GM12873 (cell line): Measurements from ENCODE around the gene STON1.

Source experiments
- CTCF ChIP-seq: IDR thresholded peaks from 2 replicates; pipeline ENCODE4 v1.5.1; 2012; ENCODE audit warnings: low read depth, mild to moderate bottlenecking, moderate library complexity, low read length, control low read depth; ENCODE audit not compliant: insufficient read depth; ENCODE audit errors: missing control alignments

The STON1 gene

GRCh38 chr2:48562281-48562680, 32.3 kb downstream of the STON1 start:
- TF ChIP-seq CTCF: no peak

DNA sequence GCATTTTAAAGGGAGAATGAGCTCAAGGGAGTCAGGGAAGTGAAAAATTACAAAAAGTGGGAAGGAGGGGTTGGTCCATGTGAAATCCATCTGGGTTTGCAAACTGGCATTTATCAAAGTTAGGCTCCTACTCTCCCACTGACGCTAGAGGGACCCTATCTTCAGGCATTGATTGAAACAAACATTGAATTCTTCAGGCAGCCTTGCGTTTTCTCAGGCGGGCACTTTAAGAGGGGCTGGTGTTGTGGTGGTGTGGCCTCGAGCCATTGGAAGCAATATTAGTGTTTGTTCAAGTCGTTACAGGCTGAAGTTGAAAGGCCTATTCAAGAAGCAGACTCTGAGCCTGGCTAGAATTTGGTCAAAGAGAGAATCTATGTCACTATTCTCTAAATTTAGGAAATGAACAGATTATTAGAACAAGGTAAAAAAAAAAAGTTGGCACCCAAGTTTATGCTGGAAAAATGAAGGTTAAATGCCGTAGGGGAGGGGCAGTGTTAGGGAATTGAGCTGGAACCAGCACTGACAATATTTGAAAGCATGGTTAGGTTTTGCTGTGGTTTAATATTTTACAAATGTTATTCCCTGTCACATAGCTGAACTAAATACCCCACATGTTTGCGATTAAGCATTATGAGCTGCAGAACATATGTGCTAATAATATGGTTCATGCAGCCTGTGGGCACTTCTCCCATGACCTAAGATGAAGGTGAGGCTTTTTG, 36.8 kb downstream of the STON1 start:
- TF ChIP-seq CTCF: no peak

DNA sequence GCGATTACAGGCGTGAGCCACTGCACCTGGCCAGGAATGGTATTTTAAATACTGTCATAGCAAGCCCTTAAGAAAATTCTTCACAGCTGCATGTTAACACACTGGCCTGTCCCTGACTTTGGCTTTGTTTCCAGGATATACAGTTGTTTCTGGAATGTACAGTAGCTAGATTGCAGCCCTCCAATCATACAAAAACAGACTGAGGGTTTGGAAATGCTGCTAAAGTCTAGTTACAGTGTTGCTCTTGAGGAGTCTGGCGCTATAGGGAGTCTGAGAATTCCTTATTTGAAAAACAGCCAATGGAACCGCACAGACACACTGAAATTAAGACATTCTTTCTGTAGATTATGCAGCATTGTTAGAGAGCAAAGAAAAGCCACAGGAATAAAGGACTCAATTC, 37.7 kb downstream of the STON1 start:
- TF ChIP-seq CTCF: no peak

DNA sequence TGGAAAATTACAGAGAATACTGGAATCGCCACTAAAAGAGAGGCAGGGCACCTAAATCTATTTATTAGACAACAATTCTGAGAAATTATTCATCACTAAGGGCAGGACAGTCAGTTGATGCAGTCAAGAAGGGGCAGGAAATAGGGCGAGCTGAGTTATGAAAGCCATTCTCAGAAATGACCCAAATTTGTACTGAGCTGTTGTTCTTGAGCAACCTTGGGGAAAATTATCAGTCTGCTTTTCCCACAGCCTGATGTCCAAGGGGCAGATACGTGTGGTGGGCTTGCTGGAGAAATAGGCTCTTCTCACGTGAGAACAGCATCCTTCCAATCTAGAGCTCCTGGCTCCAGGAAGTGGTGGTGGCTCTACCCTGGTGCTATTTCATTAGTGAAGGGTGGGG, 38.6 kb downstream of the STON1 start:
- no peak for TF ChIP-seq CTCF

DNA sequence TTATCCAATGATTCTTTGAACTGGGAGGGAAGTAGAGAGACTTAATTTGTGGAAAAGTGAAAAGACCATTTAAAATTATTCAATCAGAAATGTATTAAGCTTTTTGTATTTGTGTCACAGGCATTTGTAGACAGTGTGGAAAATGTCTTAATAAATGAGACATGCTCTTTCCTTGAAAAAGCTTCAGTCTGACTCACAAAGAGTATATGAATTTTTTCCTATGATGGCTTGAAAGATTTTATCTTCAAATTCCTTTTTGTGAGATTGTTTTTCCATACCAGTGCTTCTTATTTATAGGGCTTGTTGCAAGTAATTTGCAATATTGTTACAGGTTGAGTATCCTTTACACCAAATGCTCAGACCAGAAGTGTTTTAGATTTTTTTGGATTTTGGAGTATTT, 39.5 kb downstream of the STON1 start:
- no peak for TF ChIP-seq CTCF

- no peak for TF ChIP-seq CTCF
Measured at GRCh38 chr2:48572816-48573215, 42.9 kb downstream of the STON1 start.

DNA sequence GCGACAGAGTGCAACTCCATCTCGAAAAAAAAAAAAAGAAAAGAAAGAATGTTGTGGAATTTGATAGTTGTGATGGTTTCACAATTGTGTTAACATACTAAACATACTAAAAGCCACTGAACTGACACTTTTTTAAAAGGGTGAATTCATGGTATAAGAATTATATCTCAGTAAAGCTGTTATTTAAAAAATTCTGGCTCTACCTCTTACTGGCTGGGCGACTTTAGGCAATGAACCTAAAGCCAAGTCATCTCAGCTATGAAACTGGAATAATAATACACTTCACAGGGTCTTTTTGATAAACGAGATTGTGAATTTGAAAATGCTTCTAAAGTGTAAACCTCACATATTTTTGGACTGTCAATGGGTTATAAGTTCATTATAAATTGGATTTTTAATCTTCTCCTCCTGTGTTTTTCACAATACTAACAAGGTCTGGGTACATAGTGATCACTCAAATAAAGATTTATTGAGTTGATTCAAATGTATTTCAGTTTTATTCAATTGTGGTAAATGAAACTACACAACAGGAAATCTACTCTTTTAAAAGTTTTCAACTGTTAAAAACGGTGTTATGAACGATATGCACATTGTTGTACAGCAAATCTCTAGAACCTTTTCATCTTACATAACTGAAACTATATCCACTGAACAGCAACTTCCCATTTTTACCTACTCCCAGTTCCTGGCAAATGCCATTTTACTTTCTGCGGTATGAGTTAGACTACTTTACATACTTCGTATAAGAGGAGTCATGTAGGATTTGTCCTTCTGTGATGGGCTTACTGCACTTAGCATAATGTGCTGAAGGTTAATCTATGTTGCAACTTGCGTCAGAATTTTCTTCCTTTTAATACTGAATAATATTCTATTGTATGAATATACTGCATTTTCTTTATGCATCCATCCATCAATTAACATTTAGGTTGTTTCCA, 44.7 kb downstream of the STON1 start:
- TF ChIP-seq CTCF: no peak
